Endometrial microvascular endothelial cells (primary cell): ENCODE measurements around the gene APCDD1. TPM values are rescaled to one million over a fixed set of nuclear protein-coding genes. Genes with fewer than 3 reads are reported as not detected.

Experiments used
- in situ Hi-C: cut with HindIII; loops from 2 replicates; pipeline ENCODE4 v1.10.0; 2017; ENCODE audit warnings: low sequenced_read_pairs, low pct_unique_long_range_greater_than_20kb; ENCODE audit errors: inconsistent ontology term
- total RNA-seq: library from RNA; depleted of rRNA; stranded (reverse); fragments of >200 nt; gene quantifications from one replicate; pipeline ENCODE4 v1.2.3, GENCODE V29; 2015; ENCODE audit errors: inconsistent ontology term

Gene APCDD1
- total RNA-seq, 1 donor from 2014 or later = 0.09 TPM

- in situ Hi-C loops = no loop called here
These were observed 27.4 kb downstream of the APCDD1 start for GRCh38 chr18:10481831-10482230.

- in situ Hi-C loops = no loop called here
These were observed 28.0 kb downstream of the APCDD1 start for GRCh38 chr18:10482363-10482984.

GRCh38 chr18:10482985-10483949 is 28.8 kb downstream of the APCDD1 start:
- in situ Hi-C loops = no loop called here

- in situ Hi-C loops = no loop called here
These were observed 31.0 kb downstream of the APCDD1 start for GRCh38 chr18:10485475-10485874.

GRCh38 chr18:10486362-10486761 is 31.9 kb downstream of the APCDD1 start:
- in situ Hi-C loops = no loop called here

GRCh38 chr18:10487154-10487553 is 32.7 kb downstream of the APCDD1 start:
- in situ Hi-C loops = no loop called here

GRCh38 chr18:10488017-10488416 is 33.6 kb downstream of the APCDD1 start:
- in situ Hi-C loops = no loop called here

GRCh38 chr18:10490401-10491165 is 36.1 kb downstream of the APCDD1 start:
- in situ Hi-C loops = no loop called here

GRCh38 chr18:10495936-10496335 is 41.5 kb downstream of the APCDD1 start:
- in situ Hi-C loops = no loop called here

GRCh38 chr18:10497206-10497749 is 42.8 kb downstream of the APCDD1 start:
- in situ Hi-C loops = no loop called here

- in situ Hi-C loops = no loop called here
These were observed 44.8 kb downstream of the APCDD1 start for GRCh38 chr18:10499230-10499629.

- in situ Hi-C loops = loop anchor here (25.0 kb wide), 1 partner anchor 513 kb away; no protein-coding TSS in a partner anchor
These were observed 45.6 kb downstream of the APCDD1 start for GRCh38 chr18:10500038-10500437.

- in situ Hi-C loops = loop anchor here (25.0 kb wide), 1 partner anchor 517 kb away; no protein-coding TSS in a partner anchor
These were observed 50.3 kb downstream of the APCDD1 start for GRCh38 chr18:10504723-10505122.

- in situ Hi-C loops = loop anchor here (25.0 kb wide), 1 partner anchor 519 kb away; no protein-coding TSS in a partner anchor
These were observed 51.5 kb downstream of the APCDD1 start for GRCh38 chr18:10505892-10506291.

GRCh38 chr18:10508591-10508990 is 54.2 kb downstream of the APCDD1 start:
- in situ Hi-C loops = loop anchor here (25.0 kb wide), 1 partner anchor 521 kb away; no protein-coding TSS in a partner anchor

- in situ Hi-C loops = loop anchor here (25.0 kb wide), 1 partner anchor 524 kb away; no protein-coding TSS in a partner anchor
These were observed 56.8 kb downstream of the APCDD1 start for GRCh38 chr18:10511236-10511635.

GRCh38 chr18:10514082-10514481 is 59.6 kb downstream of the APCDD1 start:
- in situ Hi-C loops = loop anchor here (25.0 kb wide), 1 partner anchor 527 kb away; no protein-coding TSS in a partner anchor

- in situ Hi-C loops = loop anchor here (25.0 kb wide), 1 partner anchor 527 kb away; no protein-coding TSS in a partner anchor
These were observed 60.2 kb downstream of the APCDD1 start for GRCh38 chr18:10514601-10515000.

GRCh38 chr18:10515456-10515855 is 61.0 kb downstream of the APCDD1 start:
- in situ Hi-C loops = loop anchor here (25.0 kb wide), 1 partner anchor 528 kb away; no protein-coding TSS in a partner anchor
